MG63 (cell line): ENCODE results near the gene MCF2L2. TPM values are rescaled to one million over a fixed set of nuclear protein-coding genes. Genes with fewer than 3 reads are reported as not detected.
A peak's percentile ranks its signal among the peaks of the same experiment; 100 is the strongest.

ENCODE experiments used
- DNase-seq: peaks from one replicate; pipeline ENCODE4 v3.0.0-alpha.2; 2020
- H3K27me3 ChIP-seq: fragments of 250-450 bp; sonication (Bioruptor Pico); 2 replicates; pipeline ENCODE4 v1.5.1; 2020; ENCODE audit warnings: mild to moderate bottlenecking, moderate library complexity
- H3K36me3 ChIP-seq: fragments of 250-450 bp; sonication (Bioruptor Pico); 2 replicates; pipeline ENCODE4 v1.5.1; 2020; ENCODE audit warnings: mild to moderate bottlenecking, moderate library complexity
- H3K4me3 ChIP-seq: fragments of 250-450 bp; sonication (Bioruptor Pico); 2 replicates; pipeline ENCODE4 v1.5.1; 2020; ENCODE audit warnings: mild to moderate bottlenecking, moderate library complexity
- H3K9me3 ChIP-seq: fragments of 250-450 bp; sonication (Bioruptor Pico); 2 replicates; pipeline ENCODE4 v1.5.1; 2020; ENCODE audit warnings: mild to moderate bottlenecking, moderate library complexity
- total RNA-seq: library from RNA; depleted of rRNA; stranded (reverse); fragments of >200 nt; shearing (Covaris generic); gene quantifications from 2 replicates; pipeline ENCODE4 v1.2.3, GENCODE V29; 2014; ENCODE audit warnings: low replicate concordance

The MCF2L2 gene
- total RNA-seq, 1 experiment from 2014 or later: not detected

- Histone ChIP-seq H3K36me3 (no peaks in the 10 kb centered on the region), H3K4me3 (no peak overlapping the region), H3K27me3 (no peaks in the 10 kb centered on the region), H3K9me3 (no peaks in the 10 kb centered on the region)
- no peak for DNase-seq
Measured at GRCh38 chr3:183328823-183329222, 99.6 kb downstream of the MCF2L2 start.

- H3K27me3 ChIP-seq: no peaks in the 10 kb centered on the region
- H3K36me3 ChIP-seq: no peaks in the 10 kb centered on the region
- DNase-seq: no peak
- no peak overlapping the region for H3K4me3 ChIP-seq
- H3K9me3 ChIP-seq: no peaks in the 10 kb centered on the region
Measured at GRCh38 chr3:183328164-183328563, 100.3 kb downstream of the MCF2L2 start.

GRCh38 chr3:183327343-183327742, 101.1 kb downstream of the MCF2L2 start:
- H3K27me3 ChIP-seq: no peaks in the 10 kb centered on the region
- H3K36me3 ChIP-seq: no peaks in the 10 kb centered on the region
- no peak for DNase-seq
- H3K4me3 ChIP-seq: no peak overlapping the region
- H3K9me3 ChIP-seq: no peaks in the 10 kb centered on the region

GRCh38 chr3:183324083-183324482, 104.3 kb downstream of the MCF2L2 start:
- Histone ChIP-seq H3K9me3 (no peaks in the 10 kb centered on the region), H3K4me3 (no peak overlapping the region), H3K27me3 (no peaks in the 10 kb centered on the region), H3K36me3 (no peaks in the 10 kb centered on the region)
- DNase-seq: peak; percentile 18

- H3K9me3 ChIP-seq: no peaks in the 10 kb centered on the region
- H3K4me3 ChIP-seq: no peak overlapping the region
- H3K36me3 ChIP-seq: no peaks in the 10 kb centered on the region
- no peaks in the 10 kb centered on the region for H3K27me3 ChIP-seq
- DNase-seq: no peak
Measured at GRCh38 chr3:183319371-183319770, 109.0 kb downstream of the MCF2L2 start.

GRCh38 chr3:183318877-183319276, 109.5 kb downstream of the MCF2L2 start:
- H3K36me3 ChIP-seq: no peaks in the 10 kb centered on the region
- no peak for DNase-seq
- H3K27me3 ChIP-seq: no peaks in the 10 kb centered on the region
- H3K9me3 ChIP-seq: no peaks in the 10 kb centered on the region
- no peak overlapping the region for H3K4me3 ChIP-seq

GRCh38 chr3:183317886-183318865, 110.2 kb downstream of the MCF2L2 start:
- Histone ChIP-seq H3K4me3 (no peak overlapping the region), H3K27me3 (no peaks in the 10 kb centered on the region)
- DNase-seq: no peak

GRCh38 chr3:183317271-183317670, 111.1 kb downstream of the MCF2L2 start:
- Histone ChIP-seq H3K27me3 (no peaks in the 10 kb centered on the region), H3K36me3 (no peaks in the 10 kb centered on the region), H3K4me3 (no peak overlapping the region), H3K9me3 (no peaks in the 10 kb centered on the region)
- DNase-seq: no peak

More at GRCh38 chr3:183317886-183318865, 110.2 kb downstream of the MCF2L2 start:
- H3K36me3 ChIP-seq: no peaks in the 10 kb centered on the region
- no peaks in the 10 kb centered on the region for H3K9me3 ChIP-seq

GRCh38 chr3:183315739-183316138, 112.7 kb downstream of the MCF2L2 start:
- Histone ChIP-seq H3K36me3 (no peaks in the 10 kb centered on the region), H3K4me3 (no peak overlapping the region), H3K9me3 (no peaks in the 10 kb centered on the region), H3K27me3 (no peaks in the 10 kb centered on the region)
- DNase-seq: no peak

GRCh38 chr3:183313764-183314163, 114.7 kb downstream of the MCF2L2 start:
- DNase-seq: no peak
- no peaks in the 10 kb centered on the region for H3K36me3 ChIP-seq
- no peaks in the 10 kb centered on the region for H3K27me3 ChIP-seq
- H3K9me3 ChIP-seq: no peaks in the 10 kb centered on the region
- no peak overlapping the region for H3K4me3 ChIP-seq

- Histone ChIP-seq H3K27me3 (no peaks in the 10 kb centered on the region), H3K36me3 (no peaks in the 10 kb centered on the region), H3K9me3 (no peaks in the 10 kb centered on the region), H3K4me3 (no peak overlapping the region)
- no peak for DNase-seq
Measured at GRCh38 chr3:183313351-183313750, 115.1 kb downstream of the MCF2L2 start.

GRCh38 chr3:183312433-183312832, 116.0 kb downstream of the MCF2L2 start:
- Histone ChIP-seq H3K9me3 (no peaks in the 10 kb centered on the region), H3K27me3 (no peaks in the 10 kb centered on the region), H3K36me3 (no peaks in the 10 kb centered on the region), H3K4me3 (no peak overlapping the region)
- DNase-seq: no peak

- no peaks in the 10 kb centered on the region for H3K27me3 ChIP-seq
- no peak overlapping the region for H3K4me3 ChIP-seq
- no peaks in the 10 kb centered on the region for H3K9me3 ChIP-seq
- H3K36me3 ChIP-seq: no peaks in the 10 kb centered on the region
- no peak for DNase-seq
Measured at GRCh38 chr3:183310936-183311335, 117.5 kb downstream of the MCF2L2 start.

GRCh38 chr3:183309276-183309675, 119.1 kb downstream of the MCF2L2 start:
- DNase-seq: no peak
- no peak overlapping the region for H3K4me3 ChIP-seq
- H3K27me3 ChIP-seq: no peaks in the 10 kb centered on the region
- H3K9me3 ChIP-seq: no peaks in the 10 kb centered on the region
- H3K36me3 ChIP-seq: no peaks in the 10 kb centered on the region

- no peak overlapping the region for H3K4me3 ChIP-seq
- H3K27me3 ChIP-seq: no peaks in the 10 kb centered on the region
- no peaks in the 10 kb centered on the region for H3K9me3 ChIP-seq
- no peaks in the 10 kb centered on the region for H3K36me3 ChIP-seq
- DNase-seq: no peak
Measured at GRCh38 chr3:183308751-183309150, 119.7 kb downstream of the MCF2L2 start.

- no peaks in the 10 kb centered on the region for H3K27me3 ChIP-seq
- no peak overlapping the region for H3K4me3 ChIP-seq
- H3K36me3 ChIP-seq: no peaks in the 10 kb centered on the region
- DNase-seq: no peak
- no peaks in the 10 kb centered on the region for H3K9me3 ChIP-seq
Measured at GRCh38 chr3:183307749-183308148, 120.7 kb downstream of the MCF2L2 start.

- Histone ChIP-seq H3K4me3 (no peak overlapping the region), H3K27me3 (no peaks in the 10 kb centered on the region), H3K36me3 (no peaks in the 10 kb centered on the region), H3K9me3 (no peaks in the 10 kb centered on the region)
- DNase-seq: peak; percentile 43
Measured at GRCh38 chr3:183306798-183307671, 121.4 kb downstream of the MCF2L2 start.
